Measurements from ENCODE around the gene METTL16.

DNA sequence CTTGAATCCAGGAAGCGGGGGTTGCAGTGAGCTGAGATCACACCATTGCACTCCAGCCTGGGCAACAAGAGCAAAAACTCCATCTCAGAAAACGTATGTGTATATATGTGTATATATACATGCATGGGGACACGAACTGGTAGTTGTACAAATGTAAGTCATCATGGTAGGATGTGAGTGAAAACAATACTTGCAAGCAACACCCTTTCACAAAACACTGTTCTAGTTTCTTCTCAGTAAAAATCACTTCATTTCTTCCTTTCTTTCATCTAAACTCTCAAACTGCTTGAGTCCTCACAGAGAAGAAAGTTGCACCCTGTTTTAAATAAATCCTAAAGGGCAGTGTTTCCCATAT lies 51.8 kb downstream of the METTL16 start:
- TF ChIP-seq, protein P1, sequence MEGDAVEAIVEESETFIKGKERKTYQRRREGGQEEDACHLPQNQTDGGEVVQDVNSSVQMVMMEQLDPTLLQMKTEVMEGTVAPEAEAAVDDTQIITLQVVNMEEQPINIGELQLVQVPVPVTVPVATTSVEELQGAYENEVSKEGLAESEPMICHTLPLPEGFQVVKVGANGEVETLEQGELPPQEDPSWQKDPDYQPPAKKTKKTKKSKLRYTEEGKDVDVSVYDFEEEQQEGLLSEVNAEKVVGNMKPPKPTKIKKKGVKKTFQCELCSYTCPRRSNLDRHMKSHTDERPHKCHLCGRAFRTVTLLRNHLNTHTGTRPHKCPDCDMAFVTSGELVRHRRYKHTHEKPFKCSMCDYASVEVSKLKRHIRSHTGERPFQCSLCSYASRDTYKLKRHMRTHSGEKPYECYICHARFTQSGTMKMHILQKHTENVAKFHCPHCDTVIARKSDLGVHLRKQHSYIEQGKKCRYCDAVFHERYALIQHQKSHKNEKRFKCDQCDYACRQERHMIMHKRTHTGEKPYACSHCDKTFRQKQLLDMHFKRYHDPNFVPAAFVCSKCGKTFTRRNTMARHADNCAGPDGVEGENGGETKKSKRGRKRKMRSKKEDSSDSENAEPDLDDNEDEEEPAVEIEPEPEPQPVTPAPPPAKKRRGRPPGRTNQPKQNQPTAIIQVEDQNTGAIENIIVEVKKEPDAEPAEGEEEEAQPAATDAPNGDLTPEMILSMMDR (conservative IDR thresholded peaks at IDR 0.05; ENCODE audit: low read length) = no peak
- TF ChIP-seq EZH2phosphoT487 (IDR thresholded peaks at IDR 0.05; ENCODE audit: borderline replicate concordance, low read depth, low read length) = no peak
